ENCODE data around the gene FOXK1.

DNA sequence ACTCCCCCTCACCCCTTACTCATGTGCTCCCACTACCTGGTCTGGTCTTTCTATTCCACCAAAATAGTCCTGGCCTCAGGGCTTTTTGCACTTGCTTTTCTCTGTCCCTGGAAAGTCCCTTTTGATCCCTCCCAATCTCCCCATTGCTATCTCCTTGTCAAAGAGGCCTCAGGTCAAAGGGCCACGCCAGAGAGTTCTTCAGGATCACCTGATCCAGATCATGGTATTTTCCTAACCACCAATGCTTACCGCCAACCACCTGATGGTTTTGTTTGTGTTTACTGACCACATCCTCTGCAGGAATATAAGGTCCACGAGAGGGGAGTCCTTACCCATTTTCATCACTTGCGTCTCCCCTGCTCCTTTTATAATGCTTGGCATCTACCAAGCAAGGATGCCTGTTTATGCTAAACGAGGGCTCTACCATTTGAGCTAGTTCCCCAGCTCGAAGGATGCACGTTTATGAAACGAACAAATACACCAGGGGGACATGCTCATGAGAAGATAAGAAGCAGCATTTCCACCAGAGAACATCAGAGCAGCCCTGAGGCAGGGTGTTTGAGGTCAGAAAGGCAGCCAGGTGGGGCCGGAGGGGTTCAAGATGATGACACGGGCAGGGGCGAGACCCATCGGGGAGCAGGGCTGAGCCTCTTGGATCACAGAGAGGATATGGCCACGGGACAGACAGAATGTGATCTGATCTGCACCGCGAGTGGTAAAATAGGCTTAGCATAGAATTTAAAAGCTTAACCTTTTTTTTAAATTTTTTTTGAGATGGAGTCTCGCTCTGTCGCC is 43.1 kb upstream of the FOXK1 start:
- no peak for TF ChIP-seq ARNT (IDR thresholded peaks at IDR 0.05)
- TF ChIP-seq BHLHE40 (IDR thresholded peaks at IDR 0.05; ENCODE audit: borderline replicate concordance), result no peak
- no peak for TF ChIP-seq FOXK2 (IDR thresholded peaks at IDR 0.05)
- TF ChIP-seq L3MBTL2 (conservative IDR thresholded peaks at IDR 0.05), result no peak
- TF ChIP-seq HDGF (IDR thresholded peaks at IDR 0.05; ENCODE audit: borderline replicate concordance), result no peak
- TF ChIP-seq SUZ12 (IDR thresholded peaks at IDR 0.05), result no peak
- no peak for TF ChIP-seq CTBP1 (IDR thresholded peaks at IDR 0.05; ENCODE audit: borderline replicate concordance)
- no peak for TF ChIP-seq ELF4 (IDR thresholded peaks at IDR 0.05)
- no peak for TF ChIP-seq SP1 (IDR thresholded peaks at IDR 0.05)
- TF ChIP-seq, protein P1, sequence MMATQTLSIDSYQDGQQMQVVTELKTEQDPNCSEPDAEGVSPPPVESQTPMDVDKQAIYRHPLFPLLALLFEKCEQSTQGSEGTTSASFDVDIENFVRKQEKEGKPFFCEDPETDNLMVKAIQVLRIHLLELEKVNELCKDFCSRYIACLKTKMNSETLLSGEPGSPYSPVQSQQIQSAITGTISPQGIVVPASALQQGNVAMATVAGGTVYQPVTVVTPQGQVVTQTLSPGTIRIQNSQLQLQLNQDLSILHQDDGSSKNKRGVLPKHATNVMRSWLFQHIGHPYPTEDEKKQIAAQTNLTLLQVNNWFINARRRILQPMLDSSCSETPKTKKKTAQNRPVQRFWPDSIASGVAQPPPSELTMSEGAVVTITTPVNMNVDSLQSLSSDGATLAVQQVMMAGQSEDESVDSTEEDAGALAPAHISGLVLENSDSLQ (IDR thresholded peaks at IDR 0.05), result no peak
- no peak for TF ChIP-seq FOXM1 (IDR thresholded peaks at IDR 0.05; ENCODE audit: borderline replicate concordance)
- no peak for TF ChIP-seq NFRKB (IDR thresholded peaks at IDR 0.05)

Data from HEK293T (cell line).